Measurements from ENCODE around the gene ALG14.

DNA sequence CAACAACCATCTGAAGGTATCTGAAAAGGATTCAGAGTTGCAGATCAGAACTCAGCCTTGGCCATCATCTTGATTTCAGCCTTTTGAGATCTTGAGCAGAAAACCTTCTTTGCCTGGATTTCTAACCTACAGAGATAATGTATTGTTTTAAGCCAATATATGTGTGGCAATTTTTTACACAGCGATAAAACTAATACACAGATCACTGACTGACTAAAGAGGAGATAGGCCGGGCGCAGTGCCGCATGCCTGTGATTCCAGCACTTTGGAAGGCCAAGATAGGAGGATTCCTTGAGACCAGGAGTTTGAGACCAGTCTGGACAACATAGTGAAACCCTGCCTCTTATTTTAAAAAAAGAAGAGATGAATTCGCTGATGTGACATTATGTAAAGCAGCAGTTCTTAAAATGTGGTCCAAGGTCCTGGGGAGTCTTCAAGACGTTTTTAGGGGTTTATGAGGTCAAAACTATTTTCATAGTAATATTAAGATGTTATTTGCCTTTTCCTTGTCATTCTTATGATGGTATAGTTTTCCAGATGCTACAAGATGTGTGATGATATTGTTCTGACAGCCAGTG, 95.7 kb downstream of the ALG14 start:
- TF ChIP-seq CTCF (IDR thresholded peaks at IDR 0.05; ENCODE audit: low read depth, low read length): no peak
- TF ChIP-seq EZH2phosphoT487 (IDR thresholded peaks at IDR 0.05; ENCODE audit: low read depth): no peak
